Measurements from ENCODE around the gene ARIH2.

ARIH2 gene

GRCh38 chr3:49019941-49020329, 101.3 kb downstream of the ARIH2 start:
- H4K20me1 ChIP-seq: peaks cover 5 to 56% (median 53%) of the 10 kb centered on the region in 11 experiments; a peak in 20 of 22 replicates
- peak overlapping the region; percentile 96 to 100 (median 99) for H3K27ac ChIP-seq

GRCh38 chr3:49020330-49021212, 101.9 kb downstream of the ARIH2 start:
- H4K20me1 ChIP-seq: peaks cover 3 to 56% (median 53%) of the 10 kb centered on the region in 11 experiments; a peak in 20 of 22 replicates
- H3K36me3 ChIP-seq: peaks cover 38 to 45% (median 41%) of the 10 kb centered on the region in 11 experiments
- no peak for TF ChIP-seq Cebpa-rat (IDR thresholded peaks at IDR 0.05)
- peaks cover 55 to 68% (median 61%) of the 10 kb centered on the region in 10 experiments for H3K4me1 ChIP-seq
- H3K27me3 ChIP-seq: no peaks in the 10 kb centered on the region
- H3K9ac ChIP-seq: peak overlapping the region; percentile 98 to 100 (median 99)
- H3K4me3 ChIP-seq: peak overlapping the region; percentile 74 to 99 (median 92)
- H3K27ac ChIP-seq: peak overlapping the region; percentile 96 to 100 (median 99)
- H3K9me3 ChIP-seq (replicated peaks in 1 of 11): no peaks in the 10 kb centered on the region
- H3K4me2 ChIP-seq: peak overlapping the region; percentile 96 to 100 (median 99)

More at GRCh38 chr3:49019941-49020329, 101.3 kb downstream of the ARIH2 start:
- Histone ChIP-seq H3K27me3 (no peaks in the 10 kb centered on the region), H3K9me3 (replicated peaks in 1 of 11) (no peaks in the 10 kb centered on the region), H3K4me3 (peak overlapping the region; percentile 74 to 99 (median 92)), H3K4me2 (peak overlapping the region; percentile 96 to 100 (median 99)), H3K9ac (peak overlapping the region; percentile 98 to 100 (median 99)), H3K36me3 (peaks cover 38 to 45% (median 41%) of the 10 kb centered on the region in 11 experiments), H3K4me1 (peaks cover 48 to 65% (median 57%) of the 10 kb centered on the region in 10 experiments)
- no peak for TF ChIP-seq Cebpa-rat (IDR thresholded peaks at IDR 0.05)

DNA sequence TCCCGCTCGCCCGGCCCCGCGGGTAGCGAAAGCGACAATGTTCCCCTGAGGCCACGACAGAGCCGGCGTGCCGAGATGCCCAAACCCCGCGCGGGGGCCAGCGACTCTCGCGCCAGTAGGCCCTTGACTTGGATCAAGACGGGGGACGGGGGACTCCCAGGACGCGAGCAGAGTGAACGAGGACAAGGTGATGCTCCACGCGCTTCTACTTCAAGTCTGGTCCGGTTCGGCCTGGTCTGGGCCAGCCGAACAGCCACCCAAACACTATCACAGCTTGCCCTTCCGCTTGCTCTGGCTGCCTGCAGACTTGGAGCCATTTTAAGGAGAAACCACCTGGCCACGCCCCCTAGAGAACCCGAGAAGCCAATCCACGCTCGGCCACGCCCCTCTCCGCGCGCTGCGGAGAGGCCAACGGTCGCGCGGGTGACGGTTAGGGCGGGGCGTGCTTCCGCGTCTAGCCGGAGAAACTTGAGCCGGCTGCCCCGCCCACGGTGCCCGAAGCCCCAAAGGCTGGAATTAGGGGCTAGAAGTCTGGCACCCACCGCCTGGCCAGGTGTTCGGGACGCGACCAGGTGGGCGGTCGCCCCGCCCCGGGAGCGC, 102.7 kb downstream of the ARIH2 start:
- H3K9me3 ChIP-seq (replicated peaks in 1 of 11): no peaks in the 10 kb centered on the region
- H3K27ac ChIP-seq: peak overlapping the region; percentile 96 to 100 (median 99)
- H3K9ac ChIP-seq: peak overlapping the region; percentile 98 to 100 (median 99)
- peak overlapping the region; percentile 74 to 99 (median 92) for H3K4me3 ChIP-seq
- no peaks in the 10 kb centered on the region for H3K27me3 ChIP-seq
- H3K36me3 ChIP-seq: peaks cover 38 to 45% (median 41%) of the 10 kb centered on the region in 11 experiments
- peaks cover 60 to 70% (median 65%) of the 10 kb centered on the region in 10 experiments for H3K4me1 ChIP-seq
- TF ChIP-seq Cebpa-rat (IDR thresholded peaks at IDR 0.05): no peak
- peak overlapping the region; percentile 96 to 100 (median 99) for H3K4me2 ChIP-seq
- peaks cover 6 to 56% (median 53%) of the 10 kb centered on the region in 11 experiments; a peak in 20 of 22 replicates for H4K20me1 ChIP-seq

DNA sequence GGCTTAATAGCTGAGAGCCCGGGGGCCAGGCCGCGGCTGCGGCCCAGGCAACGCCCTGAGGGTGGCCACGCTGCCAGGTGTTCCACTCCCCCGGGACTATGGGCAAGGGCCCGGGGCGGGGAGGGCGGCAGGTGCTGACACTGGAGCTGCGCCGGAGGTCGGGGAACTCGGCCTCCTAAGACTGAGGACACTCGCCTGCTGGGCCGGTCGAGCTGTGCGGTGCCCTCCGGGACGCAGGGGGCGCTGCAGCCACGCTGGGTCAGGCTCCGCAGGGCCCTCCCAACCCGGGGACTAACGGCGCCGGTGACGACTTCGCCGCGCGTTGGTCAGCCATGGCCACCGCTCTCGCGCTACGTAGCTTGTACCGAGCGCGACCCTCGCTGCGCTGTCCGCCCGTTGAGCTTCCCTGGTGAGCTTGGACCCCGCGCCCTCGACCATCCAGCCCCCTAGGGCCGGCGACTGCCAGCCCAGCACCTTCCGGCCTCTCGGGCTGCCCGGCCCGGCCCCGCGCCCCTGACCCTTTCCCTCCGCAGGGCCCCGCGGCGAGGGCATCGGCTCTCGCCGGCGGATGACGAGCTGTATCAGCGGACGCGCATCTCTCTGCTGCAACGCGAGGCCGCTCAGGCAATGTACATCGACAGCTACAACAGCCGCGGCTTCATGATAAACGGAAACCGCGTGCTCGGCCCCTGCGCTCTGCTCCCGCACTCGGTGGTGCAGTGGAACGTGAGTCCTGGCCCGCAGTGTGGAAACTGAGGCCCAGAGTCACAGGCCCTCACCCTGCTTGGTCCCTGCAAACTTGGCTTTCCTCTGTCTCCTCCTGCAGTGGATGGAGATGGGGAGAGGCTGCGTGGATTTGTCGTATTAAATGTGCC, 103.4 kb downstream of the ARIH2 start, which contains the start of gene NDUFAF3:
TSS of gene NDUFAF3 (plus strand) at position 309 of the 875 bp plus-strand sequence. CDS start at position 333, 24 bp downstream.
- peaks cover 42 to 45% (median 43%) of the 10 kb centered on the region in 11 experiments for H3K36me3 ChIP-seq
- peak within 1 kb of the TSS; percentile 74 to 99 (median 92) for H3K4me3 ChIP-seq
- TF ChIP-seq Cebpa-rat (IDR thresholded peaks at IDR 0.05): no peak
- no peaks in the 10 kb centered on the region for H3K27me3 ChIP-seq
- H3K9ac ChIP-seq: peak within 1 kb of the TSS; percentile 98 to 100 (median 99)
- no peaks in the 10 kb centered on the region for H3K9me3 ChIP-seq (replicated peaks in 1 of 11)
- H3K27ac ChIP-seq: peak within 1 kb of the TSS; percentile 96 to 100 (median 99)
- H3K4me1 ChIP-seq: peaks cover 60 to 70% (median 65%) of the 10 kb centered on the region in 10 experiments
- peak within 1 kb of the TSS; percentile 96 to 100 (median 99) for H3K4me2 ChIP-seq
- H4K20me1 ChIP-seq: peaks cover 6 to 56% (median 53%) of the 10 kb centered on the region in 11 experiments; a peak in 20 of 22 replicates

DNA sequence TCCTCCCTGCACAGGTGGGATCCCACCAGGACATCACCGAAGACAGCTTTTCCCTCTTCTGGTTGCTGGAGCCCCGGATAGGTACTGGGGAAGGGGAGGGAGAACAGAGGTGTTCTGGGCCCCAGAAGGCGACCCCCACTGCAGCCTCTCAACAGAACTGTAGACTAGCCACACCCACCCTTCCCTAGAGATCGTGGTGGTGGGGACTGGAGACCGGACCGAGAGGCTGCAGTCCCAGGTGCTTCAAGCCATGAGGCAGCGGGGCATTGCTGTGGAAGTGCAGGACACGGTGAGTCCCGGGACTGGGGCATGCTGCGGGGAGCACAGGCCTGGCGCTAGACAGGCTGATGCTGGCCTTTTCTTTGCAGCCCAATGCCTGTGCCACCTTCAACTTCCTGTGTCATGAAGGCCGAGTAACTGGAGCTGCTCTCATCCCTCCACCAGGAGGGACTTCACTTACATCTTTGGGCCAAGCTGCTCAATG, 104.1 kb downstream of the ARIH2 start:
- H4K20me1 ChIP-seq: peaks cover 6 to 56% (median 47%) of the 10 kb centered on the region in 11 experiments; a peak in 20 of 22 replicates
- peak overlapping the region; percentile 98 to 100 (median 99) for H3K9ac ChIP-seq
- H3K4me3 ChIP-seq: peak overlapping the region; percentile 74 to 99 (median 92)
- H3K36me3 ChIP-seq: peaks cover 47 to 51% (median 49%) of the 10 kb centered on the region in 11 experiments
- H3K9me3 ChIP-seq (replicated peaks in 1 of 11): no peaks in the 10 kb centered on the region
- peaks cover 60 to 70% (median 65%) of the 10 kb centered on the region in 10 experiments for H3K4me1 ChIP-seq
- peak overlapping the region; percentile 96 to 100 (median 99) for H3K4me2 ChIP-seq
- no peaks in the 10 kb centered on the region for H3K27me3 ChIP-seq
- TF ChIP-seq Cebpa-rat (IDR thresholded peaks at IDR 0.05): no peak
- H3K27ac ChIP-seq: peak overlapping the region; percentile 96 to 100 (median 99)

DNA sequence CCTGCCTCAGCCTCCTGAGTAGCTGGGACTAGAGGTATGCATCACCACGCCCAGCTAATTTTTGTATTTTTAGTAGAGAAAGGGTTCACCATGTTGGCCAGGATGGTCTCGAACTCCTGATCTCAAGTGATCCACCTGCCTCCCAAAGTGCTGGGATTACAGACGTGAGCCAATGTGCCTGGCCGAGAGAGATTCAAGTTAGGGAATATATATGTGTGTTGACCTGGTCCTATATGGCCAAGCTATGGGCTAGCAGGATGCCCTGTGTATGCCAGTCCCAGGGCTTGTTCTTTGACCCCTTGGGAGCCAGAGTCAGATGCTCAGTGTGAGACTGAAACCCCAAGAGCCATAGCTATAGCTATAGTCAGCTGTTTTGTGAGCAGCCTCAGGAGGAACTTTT, 105.1 kb downstream of the ARIH2 start:
- Histone ChIP-seq H3K27ac (peak overlapping the region in 3 of 11 experiments; percentile 3 to 99 (median 56); a peak in 2 of 22 replicates), H3K4me3 (peak overlapping the region in 7 of 10 experiments; percentile 16 to 97 (median 91); a peak in 10 of 20 replicates), H3K9ac (peak overlapping the region; percentile 11 to 100 (median 99); a peak in 15 of 22 replicates), H4K20me1 (peaks cover 6 to 62% (median 45%) of the 10 kb centered on the region in 11 experiments; a peak in 19 of 22 replicates), H3K4me2 (peak overlapping the region; percentile 96 to 100 (median 99)), H3K9me3 (replicated peaks in 1 of 11) (no peaks in the 10 kb centered on the region), H3K4me1 (peaks cover 70 to 75% (median 71%) of the 10 kb centered on the region in 10 experiments), H3K36me3 (peaks cover 47 to 55% (median 53%) of the 10 kb centered on the region in 11 experiments), H3K27me3 (no peaks in the 10 kb centered on the region)
- no peak for TF ChIP-seq Cebpa-rat (IDR thresholded peaks at IDR 0.05)

DNA sequence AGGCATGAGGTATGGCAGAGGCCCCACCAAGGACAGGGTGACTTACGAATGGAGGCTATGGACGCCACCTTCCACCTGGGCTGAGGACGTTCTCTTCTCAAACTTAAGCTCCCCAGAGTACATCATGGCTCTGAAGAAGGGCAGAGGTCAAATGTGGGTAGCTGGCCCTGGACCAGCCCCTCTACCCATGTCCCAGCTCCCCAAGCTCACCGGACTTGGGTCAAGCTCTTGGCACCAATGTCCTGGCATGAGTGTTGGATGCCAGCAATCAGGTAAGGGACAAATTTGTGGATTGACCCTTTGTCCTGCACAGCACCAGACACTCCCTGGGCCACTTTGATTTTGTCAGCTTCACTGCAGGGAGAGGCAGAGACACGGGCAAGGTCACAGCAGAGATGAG, 105.8 kb downstream of the ARIH2 start:
- H3K27me3 ChIP-seq: no peaks in the 10 kb centered on the region
- no peaks in the 10 kb centered on the region for H3K9me3 ChIP-seq (replicated peaks in 1 of 11)
- H4K20me1 ChIP-seq: peaks cover 6 to 62% (median 45%) of the 10 kb centered on the region in 11 experiments; a peak in 19 of 22 replicates
- peaks cover 66 to 71% (median 67%) of the 10 kb centered on the region in 10 experiments for H3K4me1 ChIP-seq
- peak overlapping the region in 5 of 11 experiments; percentile 5 to 99 (median 56); a peak in 5 of 22 replicates for H3K27ac ChIP-seq
- H3K36me3 ChIP-seq: peaks cover 47 to 55% (median 53%) of the 10 kb centered on the region in 11 experiments
- H3K4me2 ChIP-seq: peak overlapping the region; percentile 96 to 100 (median 99); a peak in 21 of 22 replicates
- H3K9ac ChIP-seq: peak overlapping the region in 10 of 11 experiments; percentile 16 to 100 (median 99); a peak in 16 of 22 replicates
- no peak for TF ChIP-seq Cebpa-rat (IDR thresholded peaks at IDR 0.05)
- H3K4me3 ChIP-seq: peak overlapping the region in 4 of 10 experiments; percentile 3 to 36 (median 13); a peak in 4 of 20 replicates
